H1 (cell line): ENCODE measurements around the gene ANAPC15.

Experiments used
- ATF2 ChIP-seq: IDR thresholded peaks from 2 replicates; pipeline ENCODE4 v1.6.1; 2012; ENCODE audit warnings: low read length, inconsistent platforms
- BACH1 ChIP-seq: IDR thresholded peaks from 2 replicates; pipeline ENCODE4 v1.6.1; 2012; ENCODE audit warnings: low read length, improper control_type of control experiment
- CBX5 ChIP-seq: fragments of 300-800, 300-1000 bp; sonication (generic); IDR thresholded peaks from 2 replicates; pipeline ENCODE4 v1.7.1; 2016; ENCODE audit warnings: antibody characterized with exemption, low read length, low read depth
- CBX8 ChIP-seq: fragments of 300-800, 300-1000 bp; sonication (generic); IDR thresholded peaks from 2 replicates; pipeline ENCODE4 v1.7.1; 2016; ENCODE audit warnings: low read depth, low read length, borderline replicate concordance
- EZH2 ChIP-seq: fragments of 200-600 bp; sonication (generic); IDR thresholded peaks from 2 replicates; pipeline ENCODE4 v1.7.1; 2012; ENCODE audit warnings: low read depth, mild to moderate bottlenecking, moderate library complexity, low read length, inconsistent platforms; ENCODE audit not compliant: severe bottlenecking
- POLR2A ChIP-seq, 2 experiments: IDR thresholded peaks; 1 replicate in 1 of 2; 2 replicates in 1 of 2; pipeline ENCODE4 v1.6.1; 2011; ENCODE audit warnings: low read depth in 2 of 2, low read length in 2 of 2, mild to moderate bottlenecking in 2 of 2; ENCODE audit errors: control extremely low read depth in 1 of 2
- POLR2AphosphoS5 ChIP-seq: IDR thresholded peaks from 2 replicates; pipeline ENCODE4 v1.6.1; 2011; ENCODE audit warnings: low read depth, low read length
- RAD21 ChIP-seq, 2 experiments: IDR thresholded peaks in 1 of 2; conservative IDR thresholded peaks in 1 of 2; 2 replicates each; pipeline ENCODE4 v1.6.1; 2011; ENCODE audit warnings: low read depth in 2 of 2, low read length in 2 of 2, improper control_type of control experiment in 1 of 2, inconsistent platforms in 1 of 2, mild to moderate bottlenecking in 1 of 2, moderate library complexity in 1 of 2
- RNF2 ChIP-seq: fragments of 200-900, 300-1000 bp; sonication (generic); IDR thresholded peaks from 2 replicates; pipeline ENCODE4 v1.7.1; 2016; ENCODE audit warnings: borderline replicate concordance, low read depth, mild to moderate bottlenecking, antibody characterized with exemption, low read length; ENCODE audit not compliant: poor library complexity, severe bottlenecking; ENCODE audit errors: missing control alignments
- SIN3A ChIP-seq, 2 experiments: IDR thresholded peaks in 1 of 2; conservative IDR thresholded peaks in 1 of 2; 2 replicates each; pipeline ENCODE4 v1.6.1; 2011 to 2012; ENCODE audit warnings: low read length in 2 of 2, improper control_type of control experiment in 1 of 2, low read depth in 1 of 2, mild to moderate bottlenecking in 1 of 2
- SIX5 ChIP-seq: IDR thresholded peaks from 2 replicates; pipeline ENCODE4 v1.6.1; 2011; ENCODE audit warnings: mild to moderate bottlenecking, low read depth, low read length
- TF ChIP-seq, protein P1 (sequence below), 3 experiments: IDR thresholded peaks; 1 replicate in 2 of 3; 2 replicates in 1 of 3; pipeline versions ENCODE4 v1.5.1 to v1.6.1; 2011; ENCODE audit warnings: low read length in 3 of 3, mild to moderate bottlenecking in 3 of 3, inconsistent platforms in 2 of 3, low read depth in 1 of 3, moderate library complexity in 1 of 3; ENCODE audit not compliant: insufficient read depth in 1 of 3; ENCODE audit errors: control extremely low read depth in 1 of 3
- TF ChIP-seq, protein P2 (sequence below): IDR thresholded peaks from 2 replicates; pipeline ENCODE4 v1.6.1; 2011; ENCODE audit warnings: low read length, improper control_type of control experiment

- TF ChIP-seq, protein P1, sequence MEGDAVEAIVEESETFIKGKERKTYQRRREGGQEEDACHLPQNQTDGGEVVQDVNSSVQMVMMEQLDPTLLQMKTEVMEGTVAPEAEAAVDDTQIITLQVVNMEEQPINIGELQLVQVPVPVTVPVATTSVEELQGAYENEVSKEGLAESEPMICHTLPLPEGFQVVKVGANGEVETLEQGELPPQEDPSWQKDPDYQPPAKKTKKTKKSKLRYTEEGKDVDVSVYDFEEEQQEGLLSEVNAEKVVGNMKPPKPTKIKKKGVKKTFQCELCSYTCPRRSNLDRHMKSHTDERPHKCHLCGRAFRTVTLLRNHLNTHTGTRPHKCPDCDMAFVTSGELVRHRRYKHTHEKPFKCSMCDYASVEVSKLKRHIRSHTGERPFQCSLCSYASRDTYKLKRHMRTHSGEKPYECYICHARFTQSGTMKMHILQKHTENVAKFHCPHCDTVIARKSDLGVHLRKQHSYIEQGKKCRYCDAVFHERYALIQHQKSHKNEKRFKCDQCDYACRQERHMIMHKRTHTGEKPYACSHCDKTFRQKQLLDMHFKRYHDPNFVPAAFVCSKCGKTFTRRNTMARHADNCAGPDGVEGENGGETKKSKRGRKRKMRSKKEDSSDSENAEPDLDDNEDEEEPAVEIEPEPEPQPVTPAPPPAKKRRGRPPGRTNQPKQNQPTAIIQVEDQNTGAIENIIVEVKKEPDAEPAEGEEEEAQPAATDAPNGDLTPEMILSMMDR (IDR thresholded peaks at IDR 0.05; ENCODE audit: control extremely low read depth in 1 of 3, insufficient read depth in 1 of 3, low read depth in 1 of 3, low read length in 3 of 3) = no peak
- TF ChIP-seq ATF2 (no peak), SIX5 (no peak), POLR2A (IDR thresholded peaks at IDR 0.05; ENCODE audit: control extremely low read depth in 1 of 2, low read depth in 2 of 2, low read length in 2 of 2) (no peak), POLR2AphosphoS5 (no peak), SIN3A (conservative IDR thresholded peaks at IDR 0.05 in 1 of 2, IDR thresholded peaks at IDR 0.05 in 1 of 2; ENCODE audit: low read depth in 1 of 2, low read length in 2 of 2) (no peak), RNF2 (no peak), RAD21 (IDR thresholded peaks at IDR 0.05 in 1 of 2, conservative IDR thresholded peaks at IDR 0.05 in 1 of 2; ENCODE audit: low read depth in 2 of 2, low read length in 2 of 2) (no peak), EZH2 (no peak), CBX5 (no peak), CBX8 (no peak), BACH1 (no peak)
- TF ChIP-seq, protein P2, sequence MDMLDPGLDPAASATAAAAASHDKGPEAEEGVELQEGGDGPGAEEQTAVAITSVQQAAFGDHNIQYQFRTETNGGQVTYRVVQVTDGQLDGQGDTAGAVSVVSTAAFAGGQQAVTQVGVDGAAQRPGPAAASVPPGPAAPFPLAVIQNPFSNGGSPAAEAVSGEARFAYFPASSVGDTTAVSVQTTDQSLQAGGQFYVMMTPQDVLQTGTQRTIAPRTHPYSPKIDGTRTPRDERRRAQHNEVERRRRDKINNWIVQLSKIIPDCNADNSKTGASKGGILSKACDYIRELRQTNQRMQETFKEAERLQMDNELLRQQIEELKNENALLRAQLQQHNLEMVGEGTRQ = no peak
These were observed 23.6 kb upstream of the ANAPC15 start for GRCh38 chr11:72135891-72136683.
